Measurements from ENCODE around the gene ARHGEF17. TPM values are rescaled to one million over a fixed set of nuclear protein-coding genes. Genes with fewer than 3 reads are reported as not detected.

ARHGEF17 gene
- total RNA-seq, 1 experiment from 2014 or later, result 24.0 TPM

DNA sequence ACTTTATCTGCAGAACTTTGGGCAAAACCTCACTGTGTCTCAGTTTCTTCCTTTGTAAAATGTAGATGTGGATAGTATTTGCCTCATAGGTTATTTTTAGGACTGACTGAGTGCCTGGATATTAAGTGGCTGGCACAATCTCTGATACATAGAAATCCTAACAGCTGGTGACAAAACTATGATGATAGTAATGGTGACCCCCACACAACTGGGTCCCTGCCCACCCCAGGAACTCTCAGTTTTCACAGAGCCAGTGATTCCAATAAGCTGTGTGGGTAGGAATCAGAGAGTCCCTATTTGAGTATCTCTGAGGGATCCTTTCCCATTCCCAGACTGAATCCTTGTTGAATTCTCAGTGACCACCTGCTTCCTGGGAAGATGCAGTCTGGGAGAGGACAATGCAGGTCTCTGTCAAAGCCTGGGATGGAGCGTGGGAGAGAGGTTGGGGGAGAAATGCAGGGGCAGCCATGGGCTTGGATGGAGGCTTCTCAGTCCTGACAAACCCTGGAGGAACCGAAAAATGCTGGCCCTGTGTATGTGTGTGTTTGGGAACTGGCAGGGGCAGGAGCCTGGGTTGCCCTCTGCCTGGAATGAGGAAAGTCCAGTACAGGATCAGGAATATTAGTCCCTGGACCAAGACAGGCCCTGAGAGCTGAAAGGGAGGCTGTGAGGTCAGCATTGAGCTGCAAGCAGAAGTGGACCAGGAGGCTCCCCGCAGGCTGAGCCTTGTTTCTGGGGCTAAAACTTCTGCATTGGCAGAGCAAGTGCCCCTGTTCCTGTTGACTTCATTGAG lies 42.0 kb upstream of the ARHGEF17 start:
- no peaks in the 10 kb centered on the region for H3K9me3 ChIP-seq (ENCODE audit: low read depth, low read length, poor library complexity, severe bottlenecking)
- DNase-seq (ENCODE audit: low spot score), result no peak
- no peak overlapping the region for H3K4me3 ChIP-seq (ENCODE audit: low read depth, low read length, poor library complexity, severe bottlenecking)
- ChIA-PET POLR2A (ENCODE audit: low non-redundant PET) (no interaction called here), CTCF (interaction anchor here (0.7 kb wide), 1 partner anchor 124 kb away, joined by 3 read pairs; no protein-coding TSS in a partner anchor)
- H3K27ac ChIP-seq (ENCODE audit: low read depth, low read length, poor library complexity, severe bottlenecking), result no peak overlapping the region
- no TSS peak for BruUV-seq (replicated peaks)
- no peaks in the 10 kb centered on the region for H3K36me3 ChIP-seq (ENCODE audit: insufficient read depth, low read length, poor library complexity, severe bottlenecking)
- intact Hi-C loops (cut with micrococcal nuclease; ENCODE audit: unreplicated experiment), result no loop called here
- TF ChIP-seq, protein P1, sequence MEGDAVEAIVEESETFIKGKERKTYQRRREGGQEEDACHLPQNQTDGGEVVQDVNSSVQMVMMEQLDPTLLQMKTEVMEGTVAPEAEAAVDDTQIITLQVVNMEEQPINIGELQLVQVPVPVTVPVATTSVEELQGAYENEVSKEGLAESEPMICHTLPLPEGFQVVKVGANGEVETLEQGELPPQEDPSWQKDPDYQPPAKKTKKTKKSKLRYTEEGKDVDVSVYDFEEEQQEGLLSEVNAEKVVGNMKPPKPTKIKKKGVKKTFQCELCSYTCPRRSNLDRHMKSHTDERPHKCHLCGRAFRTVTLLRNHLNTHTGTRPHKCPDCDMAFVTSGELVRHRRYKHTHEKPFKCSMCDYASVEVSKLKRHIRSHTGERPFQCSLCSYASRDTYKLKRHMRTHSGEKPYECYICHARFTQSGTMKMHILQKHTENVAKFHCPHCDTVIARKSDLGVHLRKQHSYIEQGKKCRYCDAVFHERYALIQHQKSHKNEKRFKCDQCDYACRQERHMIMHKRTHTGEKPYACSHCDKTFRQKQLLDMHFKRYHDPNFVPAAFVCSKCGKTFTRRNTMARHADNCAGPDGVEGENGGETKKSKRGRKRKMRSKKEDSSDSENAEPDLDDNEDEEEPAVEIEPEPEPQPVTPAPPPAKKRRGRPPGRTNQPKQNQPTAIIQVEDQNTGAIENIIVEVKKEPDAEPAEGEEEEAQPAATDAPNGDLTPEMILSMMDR (conservative IDR thresholded peaks at IDR 0.05; ENCODE audit: low read depth, low read length), result no peak
- no peak for TF ChIP-seq EZH2 (IDR thresholded peaks at IDR 0.05; ENCODE audit: borderline replicate concordance, low read depth, low read length, poor library complexity, severe bottlenecking)
- no peaks in the 10 kb centered on the region for H3K4me1 ChIP-seq (ENCODE audit: insufficient read depth, low read length, poor library complexity, severe bottlenecking)
- peaks cover 20% of the 10 kb centered on the region for H3K27me3 ChIP-seq (replicated peaks; ENCODE audit: insufficient read depth, low read depth, low read length, poor library complexity)

DNA sequence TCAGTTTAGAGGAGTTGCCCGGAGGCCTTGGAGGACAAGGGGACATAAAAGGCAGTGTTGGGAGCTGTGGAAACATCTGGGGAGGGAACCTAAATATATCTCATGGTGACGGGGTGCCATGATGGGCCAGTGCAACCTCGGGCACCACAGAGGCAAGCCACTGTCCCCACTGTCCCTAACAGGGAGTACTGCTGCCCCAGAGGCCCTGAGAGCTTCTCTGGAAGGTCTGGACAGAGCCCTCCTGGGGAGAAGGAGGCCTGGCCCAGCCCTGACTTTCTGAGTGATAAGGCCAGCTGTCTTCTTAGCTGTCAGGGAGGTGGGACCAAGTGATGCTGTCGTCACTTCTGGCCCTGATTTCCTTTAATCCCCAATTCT lies 41.4 kb upstream of the ARHGEF17 start:
- Histone ChIP-seq H3K27me3 (replicated peaks; ENCODE audit: insufficient read depth, low read depth, low read length, poor library complexity) (peaks cover 20% of the 10 kb centered on the region), H3K4me3 (ENCODE audit: low read depth, low read length, poor library complexity, severe bottlenecking) (no peak overlapping the region), H3K36me3 (ENCODE audit: insufficient read depth, low read length, poor library complexity, severe bottlenecking) (no peaks in the 10 kb centered on the region), H3K27ac (ENCODE audit: low read depth, low read length, poor library complexity, severe bottlenecking) (no peak overlapping the region), H3K4me1 (ENCODE audit: insufficient read depth, low read length, poor library complexity, severe bottlenecking) (no peaks in the 10 kb centered on the region), H3K9me3 (ENCODE audit: low read depth, low read length, poor library complexity, severe bottlenecking) (no peaks in the 10 kb centered on the region)
- TF ChIP-seq, protein P1 (conservative IDR thresholded peaks at IDR 0.05; ENCODE audit: low read depth, low read length), result no peak
- TF ChIP-seq EZH2 (IDR thresholded peaks at IDR 0.05; ENCODE audit: borderline replicate concordance, low read depth, low read length, poor library complexity, severe bottlenecking), result no peak
- intact Hi-C loops (cut with micrococcal nuclease; ENCODE audit: unreplicated experiment), result no loop called here
- no peak for DNase-seq (ENCODE audit: low spot score)
- CTCF ChIA-PET, result no interaction called here
- POLR2A ChIA-PET (ENCODE audit: low non-redundant PET), result no interaction called here
- BruUV-seq (replicated peaks), result no TSS peak

DNA sequence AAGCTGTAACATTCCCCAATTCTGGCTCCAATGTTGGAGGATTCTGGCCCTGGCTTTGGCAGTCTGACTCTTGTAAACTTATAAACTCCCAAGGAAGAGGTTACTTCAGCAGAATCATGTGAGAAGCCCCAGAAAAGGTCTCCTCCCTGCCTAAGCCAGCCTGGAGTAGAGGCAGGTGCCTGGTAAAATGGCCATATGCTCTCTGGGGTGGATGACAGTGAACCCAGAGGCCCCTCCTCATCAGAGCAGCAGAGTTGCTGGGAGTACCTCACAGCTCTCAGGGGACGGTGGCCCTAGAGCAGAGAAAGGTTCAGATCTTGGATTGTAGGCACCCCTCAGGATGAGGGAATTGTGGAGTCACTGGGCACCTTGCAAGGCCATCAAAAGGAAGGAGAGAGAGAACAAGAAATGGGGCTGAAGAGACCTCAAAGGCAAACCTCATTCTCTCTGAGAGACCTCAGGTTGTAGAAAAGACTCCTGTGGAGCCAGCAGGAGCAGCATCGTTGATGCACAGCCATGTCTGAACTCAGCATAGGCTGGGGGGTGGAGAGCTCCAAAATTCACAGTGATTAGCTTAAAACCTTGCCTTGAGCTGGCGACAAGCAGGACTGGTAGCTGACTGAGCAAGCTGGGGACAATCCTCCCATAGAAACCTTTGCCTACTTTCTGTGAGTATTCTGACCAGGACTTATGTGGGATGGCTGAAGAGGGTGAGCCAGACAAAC lies 40.8 kb upstream of the ARHGEF17 start:
- intact Hi-C loops (cut with micrococcal nuclease; ENCODE audit: unreplicated experiment), result no loop called here
- ChIA-PET CTCF (no interaction called here), POLR2A (ENCODE audit: low non-redundant PET) (no interaction called here)
- peaks cover 20% of the 10 kb centered on the region for H3K27me3 ChIP-seq (replicated peaks; ENCODE audit: insufficient read depth, low read depth, low read length, poor library complexity)
- H3K27ac ChIP-seq (ENCODE audit: low read depth, low read length, poor library complexity, severe bottlenecking), result no peak overlapping the region
- no peaks in the 10 kb centered on the region for H3K4me1 ChIP-seq (ENCODE audit: insufficient read depth, low read length, poor library complexity, severe bottlenecking)
- no peak overlapping the region for H3K4me3 ChIP-seq (ENCODE audit: low read depth, low read length, poor library complexity, severe bottlenecking)
- no peaks in the 10 kb centered on the region for H3K9me3 ChIP-seq (ENCODE audit: low read depth, low read length, poor library complexity, severe bottlenecking)
- BruUV-seq (replicated peaks), result no TSS peak
- TF ChIP-seq EZH2 (IDR thresholded peaks at IDR 0.05; ENCODE audit: borderline replicate concordance, low read depth, low read length, poor library complexity, severe bottlenecking), result no peak
- TF ChIP-seq, protein P1 (conservative IDR thresholded peaks at IDR 0.05; ENCODE audit: low read depth, low read length), result no peak
- DNase-seq (ENCODE audit: low spot score), result no peak
- no peaks in the 10 kb centered on the region for H3K36me3 ChIP-seq (ENCODE audit: insufficient read depth, low read length, poor library complexity, severe bottlenecking)

Data from A673 (cell line).